DMS53 treated with DMSO at 0.1 percent for 48 hours (cell line): ENCODE measurements around the gene ZNF574.

ENCODE experiments used
- DNase-seq: peaks from one replicate; lab custom pipeline; 2025; ENCODE audit not compliant: unreplicated experiment; lab: John Stamatoyannopoulos, UW

The ZNF574 gene

GRCh38 chr19:42121656-42122069 lies 45.7 kb downstream of the ZNF574 start:
- DNase-seq, result no peak

- DNase-seq, result no peak
Measured at GRCh38 chr19:42122691-42123607, 47.0 kb downstream of the ZNF574 start.

GRCh38 chr19:42123765-42124164 lies 47.8 kb downstream of the ZNF574 start:
- no peak for DNase-seq

DNA sequence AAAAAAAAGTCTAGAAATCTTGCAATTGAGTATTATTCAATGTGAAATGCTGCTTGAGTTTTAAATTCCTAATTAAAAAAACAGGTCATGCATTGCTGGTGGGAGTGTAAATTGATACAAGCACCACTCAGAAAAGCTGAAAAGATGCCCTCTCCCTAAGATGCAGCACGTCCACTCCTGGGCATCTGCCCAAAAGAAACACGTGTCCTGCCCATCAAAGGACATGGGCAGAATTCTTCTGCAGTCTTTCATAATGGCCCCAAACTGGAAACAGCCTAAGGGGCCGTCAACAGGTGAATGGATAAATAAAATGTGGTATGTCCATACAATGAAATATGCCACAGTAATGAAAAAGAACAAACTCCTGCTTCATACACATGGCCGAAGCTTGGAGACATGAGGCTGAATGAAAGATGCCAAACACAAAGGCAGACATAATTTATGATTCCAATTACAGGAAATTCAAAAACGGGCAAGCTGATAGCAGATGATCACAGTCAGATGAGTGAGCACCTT lies 48.5 kb downstream of the ZNF574 start:
- DNase-seq, result no peak

DNA sequence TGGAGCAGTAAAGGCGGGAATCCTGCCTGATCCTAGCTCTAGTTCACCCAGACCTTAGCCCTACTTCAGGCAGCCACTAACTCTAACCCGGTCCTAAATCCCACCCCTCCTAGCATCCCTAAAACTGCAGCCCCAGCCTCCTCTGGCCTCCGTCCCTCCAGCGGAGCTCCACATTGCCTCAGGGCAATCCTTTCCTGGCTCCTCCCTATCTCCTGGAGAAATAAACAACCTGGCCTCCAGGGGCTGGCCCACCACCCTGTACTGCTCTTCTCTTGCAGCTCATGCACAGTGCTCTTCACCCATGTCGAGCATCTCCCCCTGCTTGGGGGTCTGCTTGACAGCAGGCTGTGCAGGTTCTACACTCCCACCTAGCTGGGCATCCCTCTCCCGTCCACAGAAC lies 49.6 kb downstream of the ZNF574 start:
- DNase-seq, result no peak

GRCh38 chr19:42126574-42126973 lies 50.6 kb downstream of the ZNF574 start:
- no peak for DNase-seq

DNA sequence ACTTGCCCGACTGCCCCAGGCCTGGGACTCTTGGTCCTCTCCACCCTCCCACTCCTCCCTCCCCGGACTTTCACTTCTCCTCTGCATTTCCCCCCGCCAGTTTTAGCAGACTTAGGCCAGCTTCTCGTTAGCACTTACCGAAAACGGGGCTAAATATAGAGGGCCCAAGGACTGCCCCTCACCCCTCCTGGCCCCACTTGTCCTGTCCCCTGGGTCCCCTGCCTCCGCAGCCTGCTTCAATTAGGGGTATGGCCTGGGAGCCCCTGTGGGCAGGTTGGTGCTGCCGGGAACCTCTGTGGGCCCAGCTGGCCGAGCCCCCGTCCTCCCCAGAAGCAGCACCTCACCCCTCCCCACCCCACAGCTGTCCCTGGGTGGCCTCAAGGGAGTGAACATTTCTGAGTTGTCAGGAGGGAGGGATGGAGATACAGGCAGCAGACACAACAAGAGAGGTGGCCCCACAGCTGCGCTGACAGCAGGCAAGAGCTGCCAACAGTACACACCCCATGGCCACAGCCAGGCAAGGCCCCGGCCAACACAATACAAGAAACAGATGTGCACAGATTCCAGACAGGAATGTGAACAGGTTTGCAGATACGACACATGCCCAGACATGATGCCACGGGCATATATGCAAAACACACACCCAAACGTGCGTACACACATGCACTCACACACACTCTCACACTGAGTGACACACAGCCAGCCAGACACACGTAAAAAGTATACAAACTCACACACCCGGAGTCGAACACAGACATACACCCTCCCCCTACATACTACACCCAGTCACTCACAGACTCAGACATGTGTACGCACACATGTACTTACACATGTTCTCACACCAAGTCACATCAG lies 53.7 kb downstream of the ZNF574 start:
- no peak for DNase-seq

GRCh38 chr19:42130254-42130573 lies 54.2 kb downstream of the ZNF574 start:
- no peak for DNase-seq
